Tongue (tissue), 2 donors: ENCODE data around the gene CDH24. TPM values are rescaled to one million over a fixed set of nuclear protein-coding genes. Genes with fewer than 3 reads are reported as not detected.
"Not testable (repeated sequence)": the region's sequence is repeated elsewhere in the genome, so short reads cannot be mapped to it uniquely, and the experiment has no call there.

Source experiments
- DNase-seq: peaks from one replicate; pipeline ENCODE4 v3.0.0-alpha.2; 2015
- total RNA-seq: library from RNA; depleted of rRNA; stranded (reverse); fragments of >200 nt; gene quantifications from one replicate; pipeline ENCODE4 v1.2.3, GENCODE V29; 2014

CDH24 gene
- total RNA-seq, 1 donor from 2014 or later = 4.5 TPM

DNA sequence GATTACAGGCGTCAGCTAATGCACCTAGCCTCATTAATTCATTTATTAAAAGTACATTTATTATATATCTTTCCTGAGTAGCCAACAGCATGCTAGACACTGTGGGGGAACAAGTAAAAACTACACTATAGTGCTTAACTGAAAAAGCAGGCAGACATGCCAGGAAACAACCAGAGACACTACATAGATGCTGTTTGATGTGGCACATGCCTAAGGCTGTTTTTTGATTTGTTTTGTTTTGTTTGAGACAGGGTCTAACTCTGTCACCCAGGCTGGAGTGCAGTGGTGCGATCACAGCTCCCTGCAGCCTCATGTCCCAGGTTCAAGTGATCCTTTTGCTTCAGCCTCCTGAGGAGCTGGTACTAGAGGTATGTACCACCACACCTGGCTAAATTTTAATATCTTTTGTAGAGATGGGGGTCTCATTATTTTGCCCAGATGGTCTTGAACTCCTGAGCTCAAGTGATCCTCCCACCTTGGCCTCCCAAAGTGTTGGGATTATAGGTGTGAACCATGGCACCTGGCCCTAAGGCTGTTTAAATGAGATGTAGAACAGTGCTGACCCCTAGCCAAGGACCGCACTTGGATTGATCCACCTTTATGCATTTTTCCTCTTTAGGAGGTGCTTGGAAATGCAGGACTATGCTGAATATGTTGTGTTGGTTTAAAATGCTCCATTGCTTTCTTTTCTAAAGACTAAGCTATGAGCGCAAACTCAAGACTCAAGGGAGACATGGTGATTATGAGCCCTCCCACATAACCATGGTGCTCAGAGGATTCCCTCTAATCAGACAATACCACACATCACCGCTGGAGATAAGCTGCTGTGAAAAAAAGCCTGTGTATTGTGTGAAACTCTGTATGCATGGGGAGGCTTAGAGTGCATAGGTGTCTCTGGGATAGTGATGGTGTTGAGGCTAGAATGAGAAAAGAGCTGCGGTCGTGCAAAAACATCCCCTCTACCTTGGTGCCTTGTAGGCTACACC is 36.9 kb downstream of the CDH24 start:
- no peak for DNase-seq

DNA sequence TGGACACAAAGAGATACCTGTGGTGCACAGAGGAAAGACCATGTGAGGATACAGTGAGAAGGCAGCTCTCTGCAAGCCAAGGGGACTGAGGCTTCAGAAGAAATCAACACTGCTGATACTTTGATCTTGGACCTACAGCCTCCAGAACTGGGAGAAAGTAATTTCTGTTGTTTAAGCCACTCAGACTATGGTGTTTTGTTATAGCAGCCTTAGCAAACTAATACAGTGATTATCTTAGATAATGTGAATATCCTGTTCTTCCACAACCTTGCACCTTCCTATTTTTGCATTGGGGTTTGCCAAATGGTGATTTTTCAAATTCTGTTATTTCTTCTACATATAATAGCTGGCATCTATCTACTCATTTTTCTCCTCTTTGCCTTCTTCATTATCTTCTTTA is 39.2 kb downstream of the CDH24 start:
- DNase-seq = no peak

DNA sequence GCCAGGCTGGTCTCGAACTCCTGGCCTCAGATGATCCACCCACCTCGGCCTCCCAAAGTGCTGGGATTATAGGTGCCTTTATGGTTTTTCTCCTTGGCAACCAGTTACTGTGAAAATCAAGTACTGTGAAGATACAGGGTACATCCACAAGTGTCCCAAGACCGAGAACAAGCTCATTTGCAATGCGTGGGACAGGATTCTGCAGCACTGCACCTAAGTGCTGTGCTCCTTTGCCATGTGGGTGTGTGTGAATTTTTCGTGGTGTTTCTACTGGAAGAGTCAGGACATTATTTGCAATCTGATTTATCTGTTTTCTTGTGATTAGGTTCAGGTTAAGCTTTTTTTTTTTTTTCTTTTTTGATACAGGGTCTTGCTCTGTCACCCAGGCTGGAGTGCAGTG is 40.2 kb downstream of the CDH24 start:
- DNase-seq = no peak

DNA sequence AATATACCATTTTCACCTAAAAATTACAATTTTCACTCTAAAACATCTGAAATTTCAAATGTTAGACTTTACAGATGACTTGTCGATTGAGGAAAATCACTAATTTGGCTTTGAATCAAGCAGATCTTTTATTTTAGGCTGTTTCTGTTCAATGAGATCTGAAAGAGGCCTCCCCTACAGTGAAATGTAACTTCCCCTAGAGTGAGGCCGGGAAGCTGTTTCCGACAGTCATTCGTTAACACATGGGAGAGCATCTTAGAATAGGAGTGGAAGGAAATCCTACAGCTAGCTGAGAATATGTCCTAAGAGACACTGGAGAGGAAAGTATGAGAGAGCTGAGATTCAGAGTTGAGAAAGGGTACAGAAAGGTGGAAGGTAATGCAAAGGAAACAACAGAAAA is 41.7 kb downstream of the CDH24 start:
- no peak for DNase-seq

DNA sequence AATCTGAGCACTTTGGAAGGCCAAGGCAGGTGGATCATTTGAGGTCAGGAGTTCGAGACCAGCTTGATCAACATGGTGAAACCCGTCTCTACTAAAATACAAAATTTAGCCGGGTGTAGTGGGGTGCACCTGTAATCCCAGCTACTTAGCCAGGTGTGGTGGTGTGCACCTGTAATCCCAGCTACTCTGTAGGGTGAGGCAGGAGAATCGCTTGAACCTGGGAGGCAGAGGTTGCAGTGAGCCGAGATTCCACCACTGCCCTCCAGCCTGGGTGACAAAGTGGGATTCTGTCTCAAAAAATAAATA is 43.6 kb downstream of the CDH24 start:
- not testable (repeated sequence) for DNase-seq

DNA sequence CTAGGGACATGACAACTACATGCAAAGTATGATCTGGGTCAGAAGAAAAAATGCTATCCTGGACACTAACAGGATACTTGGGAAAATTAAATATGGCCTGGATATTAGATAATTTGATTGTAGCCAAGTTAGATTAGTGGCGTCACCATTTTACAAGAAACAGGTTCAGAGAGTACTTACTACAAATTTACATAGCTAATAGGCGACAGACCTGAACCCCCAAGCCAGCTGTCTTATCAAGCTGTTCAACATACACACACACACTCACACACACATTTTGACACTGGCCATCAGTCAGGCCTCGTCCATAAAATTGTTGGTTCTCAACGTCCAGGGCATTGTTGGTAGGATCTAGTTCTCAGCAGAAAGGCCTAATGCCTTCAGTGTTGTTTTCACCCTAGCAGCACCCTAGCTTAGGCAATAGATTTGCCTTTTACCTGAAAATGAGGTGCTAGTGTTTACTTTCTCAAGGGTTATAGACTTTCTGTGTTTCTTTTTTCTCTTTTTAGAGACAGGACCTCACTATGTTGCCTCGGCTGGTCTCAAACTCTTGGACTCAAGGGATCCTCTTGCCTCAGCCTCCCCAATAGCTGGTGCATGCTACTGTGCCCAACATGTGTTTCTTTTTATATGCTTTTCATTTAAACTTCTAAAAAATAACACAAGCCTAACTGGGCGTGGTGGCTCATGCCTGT is 44.1 kb downstream of the CDH24 start:
- no peak for DNase-seq

DNA sequence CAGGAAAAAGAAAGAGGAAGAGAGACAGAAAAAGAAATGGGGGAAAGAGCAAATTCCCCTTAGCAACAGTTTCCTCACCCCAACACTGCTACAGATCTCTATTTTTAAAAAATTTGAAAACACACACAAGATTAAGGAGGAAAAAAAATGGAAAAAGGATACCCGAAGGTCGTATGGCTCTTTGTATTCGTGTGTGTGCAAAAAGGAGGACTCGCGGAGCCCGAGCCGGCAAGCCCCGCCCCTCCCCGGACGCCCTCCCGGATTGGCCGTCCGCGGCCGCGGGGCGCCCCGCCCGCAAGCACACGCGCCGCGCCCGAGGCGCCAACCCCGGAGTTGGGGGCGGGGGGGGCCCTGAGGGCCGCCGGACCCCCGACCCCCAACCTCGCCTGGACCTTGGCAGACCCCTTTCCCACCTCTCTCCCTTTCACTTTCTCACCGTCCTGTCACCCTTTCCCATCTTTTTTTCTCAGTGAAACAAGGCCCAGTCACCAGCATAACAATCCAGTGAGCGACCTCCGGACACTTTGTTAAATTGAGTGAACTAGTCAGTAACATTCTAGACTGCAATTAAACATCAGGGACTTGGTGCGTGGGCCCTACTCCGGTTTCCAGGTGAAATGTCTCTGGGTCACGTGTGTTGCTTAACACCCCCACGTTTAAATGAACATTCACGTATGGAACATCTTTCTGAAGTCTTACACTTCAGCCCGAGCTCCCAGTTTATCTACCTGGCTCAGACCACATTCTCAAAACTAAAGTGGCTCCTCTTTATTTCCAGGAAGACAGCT is 47.2 kb downstream of the CDH24 start, which contains the start of gene C14orf93:
TSS of gene C14orf93 (minus strand) at position 205 of the 788 bp plus-strand sequence. CDS start 11,120 bp downstream, outside the sequence.
- DNase-seq = peak; percentile 89

DNA sequence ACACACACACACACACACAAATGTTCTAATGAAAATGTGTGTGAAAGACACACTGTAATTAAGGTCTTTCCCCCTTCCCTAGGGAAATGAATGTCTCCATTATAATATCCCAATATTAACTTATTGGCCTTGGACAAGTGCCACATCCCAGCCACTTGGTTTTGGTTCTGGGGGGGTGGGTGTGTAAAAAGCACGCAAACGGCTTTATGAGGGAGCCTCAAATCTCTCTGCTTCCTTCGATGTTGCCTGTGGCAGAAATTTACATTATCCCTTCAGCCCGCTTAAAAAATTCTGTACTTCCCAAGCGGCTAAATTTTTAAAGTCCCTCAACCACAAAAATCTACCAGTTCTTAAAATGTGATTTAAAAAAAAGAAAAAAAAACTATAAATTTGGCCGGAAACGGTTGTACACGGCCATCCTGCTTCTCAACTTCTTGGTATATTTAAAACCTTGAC is 47.8 kb downstream of the CDH24 start:
- no peak for DNase-seq

DNA sequence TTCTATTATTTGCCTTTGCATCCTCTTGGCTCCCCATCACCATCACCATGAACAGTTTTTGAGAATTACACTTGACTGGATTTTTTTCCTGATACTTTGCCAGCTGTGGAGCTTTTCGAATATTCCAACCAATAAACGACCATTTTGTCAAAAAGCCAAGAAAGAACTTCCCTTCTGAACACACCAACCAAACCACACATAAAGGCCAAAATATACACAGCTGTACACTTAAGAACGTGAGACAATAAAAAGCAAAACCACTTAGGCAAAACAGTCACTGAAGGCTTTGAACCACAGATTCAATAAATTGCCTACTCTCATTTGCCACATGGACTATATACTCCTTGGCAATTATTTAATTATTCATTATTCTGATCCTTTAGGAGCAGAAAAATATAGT is 48.5 kb downstream of the CDH24 start:
- no peak for DNase-seq

DNA sequence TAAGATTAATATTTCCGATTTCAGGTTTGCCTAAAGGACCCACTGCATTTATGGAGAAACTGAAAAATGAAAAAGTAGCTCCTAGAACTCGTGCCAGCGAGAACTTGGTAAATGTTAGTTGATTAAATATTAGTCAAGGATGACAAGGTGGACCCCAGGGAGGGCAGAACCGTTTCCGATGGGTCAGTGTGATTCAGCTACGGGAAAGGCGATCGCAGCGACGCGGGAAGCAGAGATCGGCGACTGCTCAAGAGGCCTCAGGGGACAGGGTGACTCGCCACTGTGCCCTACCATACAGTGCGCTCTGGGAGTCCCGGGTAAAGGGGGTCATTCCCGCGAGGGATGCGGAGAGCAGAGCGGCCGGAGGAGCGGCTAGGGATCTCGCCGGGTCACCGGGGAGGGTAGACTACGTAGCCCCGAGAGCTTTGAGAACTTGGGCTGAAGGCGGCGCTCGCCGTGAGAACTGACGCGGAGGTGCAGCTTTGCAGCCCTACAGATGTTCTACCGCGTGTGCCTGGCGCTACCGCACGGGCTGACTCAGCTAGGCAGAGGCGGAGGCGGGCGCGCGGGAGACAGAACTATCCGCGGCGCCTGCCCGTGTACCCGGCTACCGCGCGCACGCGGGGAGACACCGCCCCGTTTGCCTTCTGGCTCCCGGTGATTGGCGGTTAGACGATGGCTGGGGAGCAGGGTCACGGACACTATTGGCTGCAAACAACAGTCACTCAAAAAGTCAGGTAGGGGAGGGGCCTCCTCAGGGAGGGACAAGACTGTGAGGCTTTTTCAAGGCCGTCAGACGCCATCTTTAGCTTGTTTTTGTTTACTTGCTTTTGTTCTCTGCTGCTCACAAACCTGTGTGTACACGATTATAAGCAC is 50.5 kb downstream of the CDH24 start:
- DNase-seq = peak; percentile 99

DNA sequence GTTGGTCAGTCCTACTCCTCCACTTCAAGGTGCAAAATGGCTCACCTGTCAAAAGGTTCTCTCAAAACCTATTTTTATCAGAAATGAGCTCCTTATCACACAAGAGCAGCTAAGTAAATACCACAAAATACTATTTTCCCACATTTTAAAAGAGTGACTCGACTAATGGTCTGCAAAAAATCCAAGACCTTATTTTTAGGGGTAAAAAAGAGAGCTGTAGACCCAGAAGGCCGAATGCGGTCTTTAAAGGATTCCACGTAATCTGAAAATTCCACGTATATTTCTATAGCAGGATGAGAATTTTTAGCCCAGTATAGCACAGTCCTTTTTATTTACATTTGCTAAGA is 51.2 kb downstream of the CDH24 start:
- DNase-seq = no peak

DNA sequence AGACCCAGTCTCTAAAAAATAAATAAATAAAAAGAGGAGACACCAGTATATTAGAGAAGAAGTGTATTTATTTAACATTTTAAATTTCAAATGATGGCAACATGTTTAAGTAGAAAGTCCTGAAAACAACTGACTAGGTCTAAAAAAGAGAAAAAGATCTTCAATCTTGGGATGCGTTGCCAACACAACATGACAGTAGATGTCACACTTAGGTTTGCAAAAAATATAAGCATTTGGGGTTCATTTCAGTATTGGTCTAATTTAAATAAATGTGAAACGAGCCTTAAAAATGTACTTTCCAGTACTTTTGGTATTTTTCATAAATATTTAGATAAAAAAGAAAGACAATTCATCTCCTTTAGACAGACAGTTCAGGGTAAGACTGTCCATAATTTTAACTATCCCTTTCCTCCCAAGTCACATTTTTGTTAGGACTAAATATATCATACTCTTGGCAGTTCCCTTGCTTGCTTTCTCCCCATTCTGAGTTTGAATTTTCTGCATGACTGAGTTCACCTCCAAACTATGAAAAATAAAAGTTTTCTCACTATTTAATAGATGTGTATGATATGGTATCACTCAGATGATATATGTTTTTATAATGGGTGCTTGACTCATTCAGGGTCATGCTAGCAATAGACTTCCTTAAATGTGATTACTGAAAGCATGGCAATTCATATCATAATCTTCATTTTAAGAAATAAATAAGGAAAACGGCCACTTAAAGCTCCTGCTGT is 51.7 kb downstream of the CDH24 start:
- DNase-seq = no peak

DNA sequence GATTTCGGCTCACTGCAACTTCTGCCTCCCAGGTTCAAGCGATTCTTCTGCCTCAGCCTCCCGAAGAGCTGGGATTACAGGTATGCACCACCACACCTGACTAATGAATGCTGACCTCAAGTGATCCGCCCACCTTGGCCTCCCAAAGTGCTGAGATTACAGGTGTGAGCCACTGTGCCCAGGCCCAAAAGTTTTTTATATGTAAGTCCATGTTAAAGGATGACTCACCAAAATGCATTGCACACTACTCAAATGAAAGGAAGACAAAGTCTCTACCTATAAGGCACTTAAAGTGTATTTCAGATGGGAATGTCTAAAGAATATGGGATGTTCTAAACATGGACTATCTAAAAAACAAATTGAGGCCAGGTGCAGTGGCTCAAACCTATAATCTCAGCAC is 53.0 kb downstream of the CDH24 start:
- not testable (repeated sequence) for DNase-seq

DNA sequence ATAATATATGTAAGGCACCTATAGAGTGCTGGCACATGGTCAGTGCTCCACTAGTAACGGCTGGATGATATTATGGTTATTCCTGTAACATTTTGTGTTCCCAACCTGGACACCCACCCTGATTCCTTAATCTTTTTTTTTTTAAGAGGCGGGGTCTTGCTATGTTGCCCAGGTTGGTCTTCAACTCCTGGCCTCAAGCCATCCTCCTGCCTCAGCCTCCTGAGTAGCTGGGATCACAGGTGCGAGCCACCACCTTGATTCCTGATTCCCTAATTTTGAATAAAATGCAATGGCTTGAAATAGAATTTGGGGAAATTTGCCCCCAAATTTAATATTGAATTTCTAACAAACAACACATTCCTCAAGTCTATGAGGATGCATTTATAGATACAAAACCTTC is 54.7 kb downstream of the CDH24 start:
- no peak for DNase-seq

DNA sequence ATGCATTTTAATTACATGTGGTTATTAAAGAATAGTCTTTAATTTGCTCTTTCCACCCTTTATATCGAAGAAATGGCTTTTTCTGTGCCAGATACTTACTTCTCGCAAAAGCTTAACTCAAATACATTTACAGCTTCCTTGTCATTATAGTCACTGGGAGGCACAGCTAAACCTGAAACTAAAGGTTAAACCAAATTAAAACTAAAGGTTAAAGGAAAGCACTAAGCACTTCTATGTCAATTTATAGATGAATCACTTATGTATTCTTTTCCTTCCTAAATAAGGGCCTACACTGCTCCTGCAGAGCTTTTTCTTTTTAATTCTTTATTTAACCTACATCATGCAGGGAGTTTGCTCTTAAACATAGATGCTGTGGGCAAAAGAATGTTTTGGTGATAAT is 56.5 kb downstream of the CDH24 start:
- DNase-seq = no peak

DNA sequence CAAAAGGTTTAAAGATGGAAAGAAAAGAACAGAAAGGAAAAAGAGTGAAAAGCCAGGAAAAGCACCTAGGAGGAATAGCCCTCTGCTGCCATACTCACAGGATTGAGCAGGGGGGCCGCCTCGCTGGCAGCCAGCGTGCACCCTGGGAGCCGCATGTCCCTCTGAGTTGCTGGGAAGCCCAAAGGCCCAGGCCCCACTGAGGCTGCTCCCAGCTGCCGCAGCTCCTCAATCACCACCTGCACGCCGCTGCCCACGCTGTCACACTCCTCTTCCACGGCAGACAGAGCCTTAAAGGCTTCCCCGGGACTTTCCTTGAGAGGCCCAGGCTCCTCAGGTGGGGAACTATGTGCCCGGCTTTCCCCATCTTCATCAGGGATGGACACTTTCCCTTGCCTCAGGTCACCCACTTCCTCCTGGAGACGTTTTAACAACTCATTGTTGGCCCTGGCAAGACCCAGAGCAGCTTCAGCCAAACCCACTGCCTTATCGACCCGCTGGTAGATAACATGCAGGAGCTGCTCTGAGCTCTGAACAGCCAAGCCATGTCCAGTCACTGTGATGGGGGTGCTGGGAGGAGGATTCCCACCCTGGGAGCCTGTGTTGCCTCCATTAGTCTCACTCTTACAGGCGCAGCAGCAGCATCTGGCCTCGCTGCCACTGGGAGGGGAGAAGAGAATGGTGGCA is 58.8 kb downstream of the CDH24 start:
- DNase-seq = peak; percentile 72

DNA sequence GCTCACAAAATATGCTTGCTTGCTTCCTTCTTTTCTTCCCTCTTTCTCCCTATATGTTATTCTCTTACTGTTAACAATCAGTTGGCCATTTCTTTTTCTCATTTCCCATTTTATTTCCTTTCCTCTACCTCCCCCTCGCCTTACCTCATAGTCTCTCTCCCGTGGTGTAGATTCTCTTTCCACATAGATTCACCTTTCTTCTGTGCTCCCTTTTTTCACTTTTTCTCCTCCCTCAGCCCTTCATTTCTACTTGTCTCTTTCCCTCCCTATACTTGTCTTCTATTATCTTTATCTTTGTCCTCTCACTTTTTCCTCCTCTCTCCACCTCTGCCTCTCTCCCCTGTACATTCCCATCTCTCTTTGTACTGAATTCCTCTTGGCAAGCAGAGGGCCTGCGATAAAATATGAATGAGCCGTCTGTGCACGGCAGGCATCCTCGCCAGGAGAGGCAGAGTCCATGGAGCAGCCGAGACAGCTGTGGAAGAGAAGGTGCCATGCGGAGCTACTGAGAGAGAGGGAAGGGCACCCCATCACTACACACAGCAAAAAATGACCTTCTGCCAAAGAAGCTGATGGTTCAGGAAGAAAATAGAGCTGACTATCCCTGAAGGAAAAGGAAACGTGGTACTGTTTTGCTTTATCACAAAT is 59.5 kb downstream of the CDH24 start:
- DNase-seq = peak; percentile 51
